A549 treated with GW870086 at 1 μM for 4 hours (cell line): ENCODE data around the gene TBKBP1. TPM values are rescaled to one million over a fixed set of nuclear protein-coding genes. Genes with fewer than 3 reads are reported as not detected.

Experiments
- total RNA-seq: library from RNA; stranded (reverse); fragments of 200-300 nt; extraction: Qiagen RNA extraction; gene quantifications from 5 replicates; pipeline ENCODE4 v1.2.3, GENCODE V29; 2022; ENCODE audit warnings: low read depth

The TBKBP1 gene, protein sequence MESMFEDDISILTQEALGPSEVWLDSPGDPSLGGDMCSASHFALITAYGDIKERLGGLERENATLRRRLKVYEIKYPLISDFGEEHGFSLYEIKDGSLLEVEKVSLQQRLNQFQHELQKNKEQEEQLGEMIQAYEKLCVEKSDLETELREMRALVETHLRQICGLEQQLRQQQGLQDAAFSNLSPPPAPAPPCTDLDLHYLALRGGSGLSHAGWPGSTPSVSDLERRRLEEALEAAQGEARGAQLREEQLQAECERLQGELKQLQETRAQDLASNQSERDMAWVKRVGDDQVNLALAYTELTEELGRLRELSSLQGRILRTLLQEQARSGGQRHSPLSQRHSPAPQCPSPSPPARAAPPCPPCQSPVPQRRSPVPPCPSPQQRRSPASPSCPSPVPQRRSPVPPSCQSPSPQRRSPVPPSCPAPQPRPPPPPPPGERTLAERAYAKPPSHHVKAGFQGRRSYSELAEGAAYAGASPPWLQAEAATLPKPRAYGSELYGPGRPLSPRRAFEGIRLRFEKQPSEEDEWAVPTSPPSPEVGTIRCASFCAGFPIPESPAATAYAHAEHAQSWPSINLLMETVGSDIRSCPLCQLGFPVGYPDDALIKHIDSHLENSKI
- 5.1 to 6.1 TPM (median 5.4 TPM) in 5 replicates for total RNA-seq

DNA sequence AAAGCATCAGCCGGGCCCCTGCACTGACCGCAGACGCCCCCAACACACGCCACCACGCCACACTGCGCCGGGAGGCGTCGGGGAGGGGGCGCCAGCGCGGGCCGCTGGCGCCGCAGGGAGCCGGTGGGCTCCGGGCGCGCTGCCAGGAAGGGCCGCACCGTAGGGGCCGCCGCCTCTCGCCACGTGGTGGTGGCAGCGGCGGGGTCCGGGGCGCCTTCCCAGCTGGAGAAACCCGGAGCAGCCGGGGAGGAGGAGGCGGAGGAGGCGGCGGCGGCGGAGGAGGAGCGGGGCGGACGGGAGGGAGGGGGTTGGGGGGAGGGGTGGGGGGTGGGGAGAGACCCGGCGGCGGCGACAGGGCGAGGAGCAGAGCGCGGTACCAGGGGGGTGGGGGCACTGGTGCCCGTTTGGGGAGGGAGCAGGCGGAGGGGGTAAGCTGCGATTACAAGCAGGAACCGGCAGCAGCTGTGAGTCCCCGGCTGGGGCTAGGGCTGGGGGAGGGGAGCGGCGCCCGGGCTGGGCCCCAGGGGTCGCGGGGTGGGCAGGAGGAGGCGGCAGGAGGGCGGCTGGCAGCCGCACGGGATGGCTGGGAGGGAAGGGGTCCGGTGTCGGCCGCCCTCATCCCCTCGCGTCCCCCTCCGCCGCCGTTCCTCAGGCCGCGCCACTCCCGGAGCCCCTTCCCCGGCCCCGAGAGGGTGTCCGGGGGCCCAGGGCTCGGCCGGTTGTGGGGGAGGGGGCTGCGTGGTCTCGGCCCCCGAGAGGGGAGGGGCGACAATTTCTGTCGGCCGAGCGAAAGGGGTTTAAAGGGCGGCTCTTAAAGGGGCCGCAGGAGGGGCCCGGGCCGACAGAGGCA, at the start of gene TBKBP1:
Gene TBKBP1, plus strand, starts transcription at position 431 of the 850 bp plus-strand sequence. CDS start 1,952 bp downstream, outside the sequence.

DNA sequence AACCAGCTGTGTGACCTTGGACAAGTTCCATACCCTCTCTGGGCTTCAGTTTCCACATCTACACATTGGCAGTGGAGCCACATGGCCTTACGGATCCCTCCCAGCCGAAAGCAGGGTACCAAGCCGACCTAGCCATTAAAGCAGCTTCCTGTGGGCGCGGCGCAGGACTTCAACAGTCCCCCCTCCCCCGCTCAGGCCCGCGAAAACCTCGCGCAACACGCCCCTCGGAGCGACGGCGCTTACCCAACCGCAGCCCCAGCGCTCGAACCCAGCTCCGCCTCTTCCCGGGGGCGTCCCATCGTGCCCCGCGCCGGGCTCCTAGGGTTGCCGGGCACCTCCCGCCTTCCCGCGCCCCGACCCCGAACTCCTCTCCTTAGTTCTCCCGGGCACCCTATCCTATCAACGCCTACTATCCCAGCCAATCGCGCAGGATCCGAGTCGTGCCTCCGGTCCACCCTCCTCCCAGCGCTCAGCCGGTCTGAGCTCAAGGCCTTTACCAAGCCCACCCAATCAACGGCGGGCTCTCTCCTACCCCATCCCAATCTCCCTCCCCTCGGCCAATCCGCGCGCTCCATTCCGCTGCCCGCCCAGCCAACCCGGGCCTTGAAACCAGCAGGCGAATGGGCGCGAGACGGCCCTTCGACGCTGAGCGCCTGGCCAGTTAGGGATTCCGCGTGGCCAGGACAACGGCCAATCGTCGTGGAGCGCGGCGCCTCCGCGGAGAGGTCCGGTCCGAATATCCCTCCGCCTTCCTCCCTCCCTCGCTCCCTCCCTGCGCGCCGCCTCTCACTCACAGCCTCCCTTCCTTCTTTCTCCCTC, 44.6 kb upstream of the TBKBP1 start, which contains the start of gene KPNB1:
Gene KPNB1, plus strand, starts transcription at position 767 of the 819 bp plus-strand sequence. CDS start 326 bp downstream, outside the sequence.

DNA sequence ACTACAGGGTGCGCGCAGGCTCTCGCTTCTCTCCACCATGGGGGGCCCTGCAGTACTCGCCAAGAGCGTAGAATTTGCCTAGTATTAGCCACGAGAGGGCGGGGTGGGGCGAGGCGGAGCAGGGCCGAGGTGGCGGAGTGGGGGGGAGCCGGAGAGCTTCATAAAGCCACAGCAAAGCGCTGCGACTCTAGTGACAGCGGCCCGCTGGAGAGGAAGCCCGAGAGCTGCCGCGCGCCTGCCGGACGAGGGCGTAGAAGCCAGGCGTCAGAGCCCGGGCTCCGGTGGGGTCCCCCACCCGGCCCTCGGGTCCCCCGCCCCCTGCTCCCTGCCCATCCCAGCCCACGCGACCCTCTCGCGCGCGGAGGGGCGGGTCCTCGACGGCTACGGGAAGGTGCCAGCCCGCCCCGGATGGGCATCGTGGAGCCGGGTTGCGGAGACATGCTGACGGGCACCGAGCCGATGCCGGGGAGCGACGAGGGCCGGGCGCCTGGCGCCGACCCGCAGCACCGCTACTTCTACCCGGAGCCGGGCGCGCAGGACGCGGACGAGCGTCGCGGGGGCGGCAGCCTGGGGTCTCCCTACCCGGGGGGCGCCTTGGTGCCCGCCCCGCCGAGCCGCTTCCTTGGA, 39.2 kb downstream of the TBKBP1 start, which contains the start of gene TBX21:
Gene TBX21, plus strand, starts transcription at position 190 of the 627 bp plus-strand sequence. Its CDS starts 219 bp downstream, at position 409.

Other genes with a start within 250 kb of the TBKBP1 start
- gene NPEPPS, start 163.1 kb upstream of the TBKBP1 start, total RNA-seq: 53.6 to 70.0 TPM (median 60.8 TPM) in 5 replicates
- gene KPNB1, start 44.2 kb upstream of the TBKBP1 start, total RNA-seq: 302 to 358 TPM (median 327 TPM) in 5 replicates
- 0.06 to 0.19 TPM (median 0.10 TPM) in 5 replicates for gene TBX21, start 39.1 kb downstream of the TBKBP1 start, total RNA-seq
- 11.2 to 18.1 TPM (median 16.4 TPM) in 5 replicates for gene OSBPL7, start 127.6 kb downstream of the TBKBP1 start, total RNA-seq
- gene MRPL10, start 137.4 kb downstream of the TBKBP1 start, total RNA-seq: 86.7 to 114 TPM (median 88.3 TPM) in 5 replicates
- gene LRRC46, start 137.5 kb downstream of the TBKBP1 start, total RNA-seq: 2.6 to 4.3 TPM (median 3.0 TPM) in 5 replicates
- gene SCRN2, start 147.1 kb downstream of the TBKBP1 start, total RNA-seq: 31.4 to 41.3 TPM (median 39.2 TPM) in 5 replicates
- 3.4 to 4.4 TPM (median 4.1 TPM) in 5 replicates for gene SP6, start 157.0 kb downstream of the TBKBP1 start, total RNA-seq
- 16.1 to 19.0 TPM (median 17.7 TPM) in 5 replicates for gene SP2, start 202.1 kb downstream of the TBKBP1 start, total RNA-seq
- gene PNPO, start 247.4 kb downstream of the TBKBP1 start, total RNA-seq: 20.8 to 24.7 TPM (median 24.1 TPM) in 5 replicates